NB4 (cell line): ENCODE data around the gene TEX22.

Experiments
- CTCF ChIP-seq: IDR thresholded peaks from one replicate; pipeline ENCODE4 v1.5.1; 2012; ENCODE audit warnings: low read depth, low read length
- POLR2A ChIP-seq: IDR thresholded peaks from 2 replicates; pipeline ENCODE4 v1.6.1; 2011; ENCODE audit warnings: mild to moderate bottlenecking; ENCODE audit not compliant: insufficient read length; ENCODE audit errors: extremely low read depth

GRCh38 chr14:105460616-105461015, 62.3 kb downstream of the TEX22 start:
- TF ChIP-seq POLR2A: no peak
- TF ChIP-seq CTCF: no peak
